ENCODE results near the gene SGO2. TPM values are rescaled to one million over a fixed set of nuclear protein-coding genes. Genes with fewer than 3 reads are reported as not detected.

SGO2 gene
- total and polyA plus RNA-seq, 2 of the 13 experiments (the other 11 are each of a cell fraction or from before 2014, with no cell fraction given) = 5.1 to 16.2 TPM

DNA sequence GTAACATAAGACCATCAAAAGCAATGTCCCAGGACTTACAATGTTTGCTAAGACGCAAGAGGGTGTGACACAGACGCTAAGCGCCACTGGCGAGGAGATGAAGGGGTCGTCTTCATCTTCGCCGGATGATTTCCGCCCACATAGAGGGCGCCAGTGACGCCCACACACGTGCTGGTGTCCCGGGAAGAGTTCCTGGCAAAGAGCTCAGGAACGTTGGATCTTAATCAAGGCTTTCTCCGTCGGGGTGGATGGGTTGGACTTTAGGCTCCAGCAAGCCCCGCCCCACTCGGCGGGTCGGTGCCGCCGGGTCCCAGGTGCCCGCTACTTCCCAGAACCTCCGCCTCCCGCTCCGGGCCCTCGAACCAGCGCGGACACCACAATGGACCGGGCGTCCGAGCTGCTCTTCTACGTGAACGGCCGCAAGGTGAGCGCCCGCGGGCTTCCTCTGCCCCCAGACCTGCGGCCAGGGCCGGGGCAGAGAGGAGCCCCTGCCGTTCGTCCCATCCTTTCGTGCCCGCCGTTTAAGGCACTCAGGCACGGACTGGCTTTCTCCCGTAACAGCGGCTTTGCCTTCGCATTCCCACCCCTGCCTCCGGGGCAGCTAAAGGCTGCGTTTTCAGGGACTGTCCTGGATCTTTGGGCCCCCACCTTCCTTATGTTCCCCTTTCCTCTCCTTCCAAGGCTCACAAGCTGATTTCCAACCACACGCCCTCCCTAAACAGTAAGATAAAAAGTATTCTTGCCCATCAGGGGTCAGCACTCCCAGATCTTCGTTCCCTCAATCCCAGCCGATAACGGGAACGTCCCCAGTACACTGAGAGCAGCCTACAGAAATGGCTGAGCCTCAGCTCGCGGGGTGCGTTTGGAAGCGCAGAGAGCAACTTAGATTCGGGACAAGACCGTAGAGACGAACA is 60.0 kb downstream of the SGO2 start, which contains the start of gene AOX1 (continued):
- TF ChIP-seq SSRP1 (CRISPR knock-in tag; IDR thresholded peaks at IDR 0.05) = no peak
- TF ChIP-seq, protein P1, sequence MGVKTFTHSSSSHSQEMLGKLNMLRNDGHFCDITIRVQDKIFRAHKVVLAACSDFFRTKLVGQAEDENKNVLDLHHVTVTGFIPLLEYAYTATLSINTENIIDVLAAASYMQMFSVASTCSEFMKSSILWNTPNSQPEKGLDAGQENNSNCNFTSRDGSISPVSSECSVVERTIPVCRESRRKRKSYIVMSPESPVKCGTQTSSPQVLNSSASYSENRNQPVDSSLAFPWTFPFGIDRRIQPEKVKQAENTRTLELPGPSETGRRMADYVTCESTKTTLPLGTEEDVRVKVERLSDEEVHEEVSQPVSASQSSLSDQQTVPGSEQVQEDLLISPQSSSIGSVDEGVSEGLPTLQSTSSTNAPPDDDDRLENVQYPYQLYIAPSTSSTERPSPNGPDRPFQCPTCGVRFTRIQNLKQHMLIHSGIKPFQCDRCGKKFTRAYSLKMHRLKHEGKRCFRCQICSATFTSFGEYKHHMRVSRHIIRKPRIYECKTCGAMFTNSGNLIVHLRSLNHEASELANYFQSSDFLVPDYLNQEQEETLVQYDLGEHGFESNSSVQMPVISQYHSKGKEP (CRISPR knock-in tag; IDR thresholded peaks at IDR 0.05) = peak; percentile 46; the same call in 1 of the 2 replicates
- peak; percentile 82; the same call in 1 of the 2 replicates for TF ChIP-seq PAX8 (CRISPR knock-in tag; IDR thresholded peaks at IDR 0.05; ENCODE audit: borderline replicate concordance)
- TF ChIP-seq RXRB (CRISPR knock-in tag; IDR thresholded peaks at IDR 0.05; ENCODE audit: borderline replicate concordance) = peak; percentile 31; the same call in 1 of the 2 replicates
- no peak for TF ChIP-seq LCORL (IDR thresholded peaks at IDR 0.05)
- TF ChIP-seq LCORL (CRISPR knock-in tag; IDR thresholded peaks at IDR 0.05) = peak; percentile 17
- peak; percentile 53; the same call in 1 of the 2 replicates for TF ChIP-seq MED13 (CRISPR knock-in tag; IDR thresholded peaks at IDR 0.05)
- TF ChIP-seq, protein P2, sequence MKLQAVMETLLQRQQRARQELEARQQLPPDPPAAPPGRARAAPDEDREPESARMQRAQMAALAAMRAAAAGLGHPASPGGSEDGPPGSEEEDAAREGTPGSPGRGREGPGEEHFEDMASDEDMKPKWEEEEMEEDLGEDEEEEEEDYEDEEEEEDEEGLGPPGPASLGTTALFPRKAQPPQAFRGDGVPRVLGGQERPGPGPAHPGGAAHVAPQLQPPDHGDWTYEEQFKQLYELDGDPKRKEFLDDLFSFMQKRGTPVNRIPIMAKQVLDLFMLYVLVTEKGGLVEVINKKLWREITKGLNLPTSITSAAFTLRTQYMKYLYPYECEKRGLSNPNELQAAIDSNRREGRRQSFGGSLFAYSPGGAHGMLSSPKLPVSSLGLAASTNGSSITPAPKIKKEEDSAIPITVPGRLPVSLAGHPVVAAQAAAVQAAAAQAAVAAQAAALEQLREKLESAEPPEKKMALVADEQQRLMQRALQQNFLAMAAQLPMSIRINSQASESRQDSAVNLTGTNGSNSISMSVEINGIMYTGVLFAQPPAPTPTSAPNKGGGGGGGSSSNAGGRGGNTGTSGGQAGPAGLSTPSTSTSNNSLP (IDR thresholded peaks at IDR 0.05; ENCODE audit: low read depth, low read length) = no peak
- TF ChIP-seq ZNF781 (CRISPR knock-in tag; IDR thresholded peaks at IDR 0.05; ENCODE audit: borderline replicate concordance, not compliant biosample characterization) = peak; percentile 97
- 0 out of 2 replicates have a peak, but pooled peaks have one; percentile 47 for TF ChIP-seq ZNF775 (CRISPR knock-in tag; IDR thresholded peaks at IDR 0.05; ENCODE audit: borderline replicate concordance)
- TF ChIP-seq EP300 (IDR thresholded peaks at IDR 0.05; ENCODE audit: low read depth in 2 of 2, low read length in 2 of 2) = no peak
- no peak for TF ChIP-seq EP300 (CRISPR knock-in tag; IDR thresholded peaks at IDR 0.05; ENCODE audit: borderline replicate concordance)
- no peak; the same call in 1 of the 2 replicates for TF ChIP-seq HOXD1 (CRISPR knock-in tag; IDR thresholded peaks at IDR 0.05)
- no peak for TF ChIP-seq PCBP2 (optimal IDR thresholded peaks at IDR 0.05; ENCODE audit: low read depth, low read length, poor library complexity, severe bottlenecking)
- TF ChIP-seq ZNF577 (CRISPR knock-in tag; IDR thresholded peaks at IDR 0.05; ENCODE audit: borderline replicate concordance, low read depth) = no peak
- peak; percentile 15; the same call in 1 of the 2 replicates for TF ChIP-seq GATAD1 (CRISPR knock-in tag; IDR thresholded peaks at IDR 0.05)
- peak; percentile 54 for TF ChIP-seq AGO1 (IDR thresholded peaks at IDR 0.05; ENCODE audit: low read depth, low read length, poor library complexity, severe bottlenecking)
- no peak for TF ChIP-seq ZFP36L1 (CRISPR knock-in tag; IDR thresholded peaks at IDR 0.05)
- TF ChIP-seq DNMT3B (CRISPR knock-in tag; conservative IDR thresholded peaks at IDR 0.05) = no peak
- TF ChIP-seq, protein P3, sequence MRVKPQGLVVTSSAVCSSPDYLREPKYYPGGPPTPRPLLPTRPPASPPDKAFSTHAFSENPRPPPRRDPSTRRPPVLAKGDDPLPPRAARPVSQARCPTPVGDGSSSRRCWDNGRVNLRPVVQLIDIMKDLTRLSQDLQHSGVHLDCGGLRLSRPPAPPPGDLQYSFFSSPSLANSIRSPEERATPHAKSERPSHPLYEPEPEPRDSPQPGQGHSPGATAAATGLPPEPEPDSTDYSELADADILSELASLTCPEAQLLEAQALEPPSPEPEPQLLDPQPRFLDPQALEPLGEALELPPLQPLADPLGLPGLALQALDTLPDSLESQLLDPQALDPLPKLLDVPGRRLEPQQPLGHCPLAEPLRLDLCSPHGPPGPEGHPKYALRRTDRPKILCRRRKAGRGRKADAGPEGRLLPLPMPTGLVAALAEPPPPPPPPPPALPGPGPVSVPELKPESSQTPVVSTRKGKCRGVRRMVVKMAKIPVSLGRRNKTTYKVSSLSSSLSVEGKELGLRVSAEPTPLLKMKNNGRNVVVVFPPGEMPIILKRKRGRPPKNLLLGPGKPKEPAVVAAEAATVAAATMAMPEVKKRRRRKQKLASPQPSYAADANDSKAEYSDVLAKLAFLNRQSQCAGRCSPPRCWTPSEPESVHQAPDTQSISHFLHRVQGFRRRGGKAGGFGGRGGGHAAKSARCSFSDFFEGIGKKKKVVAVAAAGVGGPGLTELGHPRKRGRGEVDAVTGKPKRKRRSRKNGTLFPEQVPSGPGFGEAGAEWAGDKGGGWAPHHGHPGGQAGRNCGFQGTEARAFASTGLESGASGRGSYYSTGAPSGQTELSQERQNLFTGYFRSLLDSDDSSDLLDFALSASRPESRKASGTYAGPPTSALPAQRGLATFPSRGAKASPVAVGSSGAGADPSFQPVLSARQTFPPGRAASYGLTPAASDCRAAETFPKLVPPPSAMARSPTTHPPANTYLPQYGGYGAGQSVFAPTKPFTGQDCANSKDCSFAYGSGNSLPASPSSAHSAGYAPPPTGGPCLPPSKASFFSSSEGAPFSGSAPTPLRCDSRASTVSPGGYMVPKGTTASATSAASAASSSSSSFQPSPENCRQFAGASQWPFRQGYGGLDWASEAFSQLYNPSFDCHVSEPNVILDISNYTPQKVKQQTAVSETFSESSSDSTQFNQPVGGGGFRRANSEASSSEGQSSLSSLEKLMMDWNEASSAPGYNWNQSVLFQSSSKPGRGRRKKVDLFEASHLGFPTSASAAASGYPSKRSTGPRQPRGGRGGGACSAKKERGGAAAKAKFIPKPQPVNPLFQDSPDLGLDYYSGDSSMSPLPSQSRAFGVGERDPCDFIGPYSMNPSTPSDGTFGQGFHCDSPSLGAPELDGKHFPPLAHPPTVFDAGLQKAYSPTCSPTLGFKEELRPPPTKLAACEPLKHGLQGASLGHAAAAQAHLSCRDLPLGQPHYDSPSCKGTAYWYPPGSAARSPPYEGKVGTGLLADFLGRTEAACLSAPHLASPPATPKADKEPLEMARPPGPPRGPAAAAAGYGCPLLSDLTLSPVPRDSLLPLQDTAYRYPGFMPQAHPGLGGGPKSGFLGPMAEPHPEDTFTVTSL (CRISPR knock-in tag; IDR thresholded peaks at IDR 0.05; ENCODE audit: borderline replicate concordance) = no peak

Data from HepG2 (cell line).